Measurements from ENCODE around the gene ALOX15B. TPM values are rescaled to one million over a fixed set of nuclear protein-coding genes. Genes with fewer than 3 reads are reported as not detected.

ALOX15B gene
- total RNA-seq, 2 experiments from 2014 or later: not detected

GRCh38 chr17:8048236-8048635 lies 9.4 kb downstream of the ALOX15B start:
- Mint-ChIP-seq H3K9me3 (no peaks in the 10 kb centered on the region), H3K27ac (no peak overlapping the region), H3K4me1 (ENCODE audit: low read depth) (no peaks in the 10 kb centered on the region), H3K4me3 (no peak overlapping the region), H3K36me3 (ENCODE audit: low read depth) (no peaks in the 10 kb centered on the region), H3K27me3 (ENCODE audit: low read depth) (no peaks in the 10 kb centered on the region)
- DNase-seq: no peak
- CTCF ChIA-PET: interaction anchor here (1.3 kb wide), 1 partner anchor 45 kb away, joined by 4 read pairs; no protein-coding TSS in a partner anchor
- intact Hi-C loops (cut with micrococcal nuclease): no loop called here

DNA sequence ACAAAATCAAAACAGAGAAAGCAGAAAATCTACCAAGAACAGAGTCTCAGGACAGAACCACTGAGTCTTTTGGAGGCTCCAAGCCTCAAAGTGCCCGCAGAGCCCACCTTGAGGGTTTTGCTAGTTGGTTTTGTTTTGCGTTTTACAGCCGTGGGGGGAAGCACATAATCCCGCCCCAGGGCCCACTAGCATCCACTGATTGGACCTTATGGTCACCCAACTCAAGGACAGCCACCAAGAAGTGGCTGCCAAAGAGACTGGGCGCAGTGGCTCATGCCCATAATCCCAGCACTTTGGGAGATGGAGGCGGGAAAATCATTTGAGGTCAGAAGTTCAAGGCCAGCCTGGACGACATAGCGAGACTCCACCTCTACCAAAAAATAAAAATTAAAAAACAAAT lies 9.9 kb downstream of the ALOX15B start:
- CTCF ChIA-PET: no interaction called here

GRCh38 chr17:8051831-8052230 lies 13.0 kb downstream of the ALOX15B start:
- Mint-ChIP-seq H3K27ac (no peak overlapping the region), H3K4me3 (no peak overlapping the region), H3K36me3 (ENCODE audit: low read depth) (no peaks in the 10 kb centered on the region), H3K4me1 (ENCODE audit: low read depth) (no peaks in the 10 kb centered on the region), H3K9me3 (no peaks in the 10 kb centered on the region), H3K27me3 (ENCODE audit: low read depth) (peaks cover 6% of the 10 kb centered on the region)
- no peak for DNase-seq
- CTCF ChIA-PET: interaction anchor here (0.8 kb wide), 1 partner anchor 35 kb away, joined by 3 read pairs; no protein-coding TSS in a partner anchor
- intact Hi-C loops (cut with micrococcal nuclease): no loop called here

More for the DNA sequence above, 9.9 kb downstream of the ALOX15B start:
- Mint-ChIP-seq H3K27ac (no peak overlapping the region), H3K36me3 (ENCODE audit: low read depth) (no peaks in the 10 kb centered on the region), H3K4me1 (ENCODE audit: low read depth) (no peaks in the 10 kb centered on the region), H3K4me3 (no peak overlapping the region), H3K27me3 (ENCODE audit: low read depth) (no peaks in the 10 kb centered on the region), H3K9me3 (no peaks in the 10 kb centered on the region)
- intact Hi-C loops (cut with micrococcal nuclease): no loop called here
- no peak for DNase-seq

DNA sequence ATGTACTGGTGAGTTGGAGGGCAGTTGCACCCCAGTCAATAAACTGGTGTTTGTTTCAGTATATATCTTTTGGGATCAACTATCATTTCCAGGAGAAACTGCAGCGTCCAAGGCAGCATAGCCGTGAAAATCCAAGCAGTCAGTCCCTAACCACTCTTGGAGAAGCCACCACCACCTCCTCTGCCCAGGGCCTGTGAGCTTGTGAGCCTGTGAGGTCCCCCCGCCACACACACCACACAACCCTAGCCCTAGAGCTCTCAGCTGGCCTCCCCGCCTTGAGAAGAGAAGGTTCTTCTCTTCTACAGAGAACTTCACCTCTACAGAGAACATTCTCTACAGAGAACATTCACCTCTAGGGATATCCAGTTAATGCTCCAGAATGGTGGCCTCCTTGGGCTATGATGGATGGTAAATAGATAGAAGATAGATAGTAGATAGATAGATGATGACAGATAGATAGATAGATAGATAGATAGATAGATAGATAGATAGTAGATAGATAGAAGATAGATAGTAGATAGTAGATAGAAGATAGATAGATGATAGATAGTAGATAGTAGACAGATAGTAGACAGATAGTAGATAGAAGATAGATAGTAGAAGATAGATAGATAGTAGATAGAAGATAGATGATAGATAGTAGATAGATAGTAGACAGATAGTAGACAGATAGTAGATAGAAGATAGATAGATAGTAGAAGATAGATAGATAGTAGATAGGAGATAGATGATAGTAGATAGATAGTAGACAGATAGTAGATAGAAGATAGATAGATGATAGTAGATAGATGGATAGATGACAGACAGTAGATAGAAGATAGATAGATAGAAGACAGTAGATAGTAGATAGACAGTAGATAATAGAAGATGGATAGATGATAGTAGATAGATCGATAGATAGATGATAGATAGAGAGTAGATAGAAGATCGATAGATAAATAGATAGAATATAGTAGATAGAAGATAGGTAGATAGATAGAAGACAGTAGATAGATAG lies 13.7 kb downstream of the ALOX15B start:
- Mint-ChIP-seq H3K27ac (no peak overlapping the region), H3K4me3 (no peak overlapping the region), H3K27me3 (ENCODE audit: low read depth) (peaks cover 10% of the 10 kb centered on the region), H3K36me3 (ENCODE audit: low read depth) (no peaks in the 10 kb centered on the region), H3K4me1 (ENCODE audit: low read depth) (peaks cover 3% of the 10 kb centered on the region), H3K9me3 (no peaks in the 10 kb centered on the region)
- CTCF ChIA-PET: no interaction called here
- no peak for DNase-seq
- intact Hi-C loops (cut with micrococcal nuclease): no loop called here

DNA sequence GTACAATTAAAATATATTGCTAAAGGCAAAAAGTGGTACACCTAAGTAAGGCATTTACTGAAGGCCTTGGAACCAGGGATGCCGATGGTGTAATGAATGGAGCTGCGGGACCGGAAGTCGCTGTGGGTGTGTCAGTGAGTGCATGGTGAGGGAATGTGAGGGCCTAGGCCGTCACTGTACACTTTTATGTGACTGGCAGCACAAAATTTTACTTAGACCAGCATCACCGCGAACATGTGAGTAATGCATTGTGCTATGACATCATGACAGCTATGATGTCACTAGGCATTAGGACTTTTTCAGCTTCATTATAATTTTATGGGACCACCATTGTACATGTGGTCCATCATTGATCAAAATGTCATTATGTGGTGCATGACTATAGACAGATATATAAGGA lies 14.7 kb downstream of the ALOX15B start:
- Mint-ChIP-seq H3K4me3 (no peak overlapping the region), H3K36me3 (ENCODE audit: low read depth) (no peaks in the 10 kb centered on the region), H3K4me1 (ENCODE audit: low read depth) (peaks cover 3% of the 10 kb centered on the region), H3K27ac (no peak overlapping the region), H3K9me3 (no peaks in the 10 kb centered on the region), H3K27me3 (ENCODE audit: low read depth) (peaks cover 12% of the 10 kb centered on the region)
- DNase-seq: no peak
- CTCF ChIA-PET: interaction anchor here (0.6 kb wide), 1 partner anchor 59 kb away, joined by 6 read pairs; no protein-coding TSS in a partner anchor
- intact Hi-C loops (cut with micrococcal nuclease): no loop called here

DNA sequence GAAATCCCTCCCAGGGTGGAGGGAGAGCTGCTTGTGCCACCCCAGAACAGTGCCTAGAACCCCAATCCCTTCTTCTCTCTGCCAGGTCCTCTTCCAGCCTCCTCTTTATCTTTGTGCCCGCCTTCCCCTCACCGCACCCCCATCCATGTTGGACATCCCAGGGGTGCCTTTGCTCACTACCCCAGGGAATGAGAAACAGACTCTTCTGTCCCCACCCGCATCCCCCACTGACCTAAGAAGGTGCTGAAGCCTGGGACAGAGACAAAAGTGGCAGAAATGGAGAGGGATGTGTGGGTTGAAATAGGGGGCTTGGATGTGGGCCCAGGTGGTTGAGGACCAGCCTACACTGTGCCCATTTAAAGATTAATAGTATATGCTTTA lies 17.0 kb downstream of the ALOX15B start:
- intact Hi-C loops (cut with micrococcal nuclease): loop anchor here (2.0 kb wide), 2 partner anchors 65 to 199 kb away; partner anchors contain the start of gene NAA38
- no peak for DNase-seq
- Mint-ChIP-seq H3K27me3 (ENCODE audit: low read depth) (peaks cover 30% of the 10 kb centered on the region), H3K27ac (no peak overlapping the region), H3K36me3 (ENCODE audit: low read depth) (no peaks in the 10 kb centered on the region), H3K9me3 (no peaks in the 10 kb centered on the region), H3K4me3 (no peak overlapping the region), H3K4me1 (ENCODE audit: low read depth) (peaks cover 3% of the 10 kb centered on the region)
- CTCF ChIA-PET: interaction anchor here (0.5 to 8.4 kb wide), 10 partner anchors 14 to 239 kb away, joined by 3 to 204 read pairs (median 6); partner anchors contain the start of genes CNTROB, SLC25A35 and TRAPPC1

- intact Hi-C loops (cut with micrococcal nuclease): loop anchor here (2.0 kb wide), 2 partner anchors 66 to 200 kb away; partner anchors contain the start of gene NAA38
- peak; percentile 54 for DNase-seq
- CTCF ChIA-PET: interaction anchor here (0.5 to 8.4 kb wide), 20 partner anchors 14 to 240 kb away, joined by 3 to 204 read pairs (median 4); partner anchors contain the start of genes CNTROB, SLC25A35 and TRAPPC1
- peaks cover 3% of the 10 kb centered on the region for H3K4me1 Mint-ChIP-seq (ENCODE audit: low read depth)
- H3K4me3 Mint-ChIP-seq: no peak overlapping the region
- H3K27me3 Mint-ChIP-seq (ENCODE audit: low read depth): peaks cover 36% of the 10 kb centered on the region
- no peaks in the 10 kb centered on the region for H3K9me3 Mint-ChIP-seq
- no peak overlapping the region for H3K27ac Mint-ChIP-seq
- H3K36me3 Mint-ChIP-seq (ENCODE audit: low read depth): no peaks in the 10 kb centered on the region
Measured at GRCh38 chr17:8056232-8056975, 17.5 kb downstream of the ALOX15B start.

DNA sequence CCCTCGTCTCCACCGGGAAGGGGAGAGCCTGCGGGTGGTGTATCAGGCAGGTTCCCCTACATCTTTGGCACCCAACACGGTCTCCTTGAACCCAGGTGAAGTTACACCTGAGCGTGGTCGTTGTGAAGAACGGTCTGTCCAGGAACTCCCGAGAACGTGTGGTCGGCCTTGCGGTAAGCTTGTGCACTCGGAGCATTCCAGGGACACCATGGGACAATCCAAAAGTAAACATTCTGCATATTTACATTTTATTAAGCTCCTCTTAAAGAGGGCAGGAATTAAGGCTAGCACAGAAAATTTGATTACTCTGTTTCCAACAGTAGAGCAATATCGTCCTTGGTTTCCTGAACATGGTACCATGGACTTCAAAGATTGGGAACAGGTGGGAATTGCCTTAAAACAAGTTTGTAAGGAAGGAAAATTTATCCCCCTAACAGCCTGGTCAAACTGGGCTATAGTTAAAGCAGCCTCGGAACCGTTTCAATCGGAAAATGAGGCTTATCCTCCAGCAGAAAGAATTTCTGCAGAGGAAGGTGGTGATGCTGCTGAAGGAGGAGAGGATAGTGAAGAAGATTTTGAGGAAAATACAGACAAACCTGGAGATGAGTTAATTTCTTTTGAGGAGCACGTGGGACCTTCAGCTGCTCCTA lies 18.2 kb downstream of the ALOX15B start:
- Mint-ChIP-seq H3K4me1 (ENCODE audit: low read depth) (peaks cover 3% of the 10 kb centered on the region), H3K27me3 (ENCODE audit: low read depth) (peaks cover 43% of the 10 kb centered on the region), H3K27ac (no peak overlapping the region), H3K9me3 (no peaks in the 10 kb centered on the region), H3K4me3 (no peak overlapping the region), H3K36me3 (ENCODE audit: low read depth) (no peaks in the 10 kb centered on the region)
- intact Hi-C loops (cut with micrococcal nuclease): loop anchor here (1.0 to 2.0 kb wide), 5 partner anchors 41 to 314 kb away; partner anchors contain the start of gene NAA38
- DNase-seq: no peak
- CTCF ChIA-PET: interaction anchor here (0.5 to 8.4 kb wide), 31 partner anchors 9 to 241 kb away, joined by 3 to 204 read pairs (median 5); partner anchors contain the start of genes CNTROB, PER1, SLC25A35 and TRAPPC1

DNA sequence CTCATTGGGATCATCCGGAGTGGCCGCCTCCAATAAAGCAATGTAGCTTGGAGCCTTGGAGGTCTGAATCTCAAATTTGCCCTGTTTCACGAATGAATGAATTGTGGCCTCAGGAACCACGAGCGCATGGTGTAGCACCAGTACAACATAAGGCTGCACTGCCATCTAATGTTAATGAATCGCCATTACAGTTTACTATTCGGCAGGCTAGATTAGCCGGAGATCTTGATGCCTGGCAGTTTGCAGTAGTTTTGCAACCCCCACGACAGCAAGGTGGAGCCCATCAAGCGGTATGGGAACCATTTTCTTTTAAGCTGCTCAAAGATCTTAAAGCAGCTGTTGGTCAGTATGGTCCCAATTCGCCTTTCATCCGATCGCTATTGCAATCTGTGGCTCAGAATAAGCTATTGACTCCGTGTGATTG lies 18.8 kb downstream of the ALOX15B start:
- Mint-ChIP-seq H3K27me3 (ENCODE audit: low read depth) (peaks cover 49% of the 10 kb centered on the region), H3K4me3 (no peak overlapping the region), H3K4me1 (ENCODE audit: low read depth) (peaks cover 3% of the 10 kb centered on the region), H3K27ac (no peak overlapping the region), H3K9me3 (no peaks in the 10 kb centered on the region), H3K36me3 (ENCODE audit: low read depth) (no peaks in the 10 kb centered on the region)
- DNase-seq: peak; percentile 60
- CTCF ChIA-PET: interaction anchor here (0.5 to 8.4 kb wide), 30 partner anchors 8 to 242 kb away, joined by 3 to 204 read pairs (median 5); partner anchors contain the start of genes CNTROB, PER1, SLC25A35 and TRAPPC1
- intact Hi-C loops (cut with micrococcal nuclease): loop anchor here (1.0 to 2.0 kb wide), 5 partner anchors 41 to 314 kb away; partner anchors contain the start of gene NAA38

- no peak overlapping the region for H3K27ac Mint-ChIP-seq
- intact Hi-C loops (cut with micrococcal nuclease): no loop called here
- DNase-seq: no peak
- H3K36me3 Mint-ChIP-seq (ENCODE audit: low read depth): no peaks in the 10 kb centered on the region
- H3K9me3 Mint-ChIP-seq: no peaks in the 10 kb centered on the region
- CTCF ChIA-PET: interaction anchor here (0.7 to 8.4 kb wide), 9 partner anchors 15 to 1508 kb away, joined by 3 to 204 read pairs (median 17); no protein-coding TSS in a partner anchor
- no peak overlapping the region for H3K4me3 Mint-ChIP-seq
- peaks cover 60% of the 10 kb centered on the region for H3K27me3 Mint-ChIP-seq (ENCODE audit: low read depth)
- H3K4me1 Mint-ChIP-seq (ENCODE audit: low read depth): peaks cover 3% of the 10 kb centered on the region
Measured at GRCh38 chr17:8059131-8059530, 20.3 kb downstream of the ALOX15B start.

DNA sequence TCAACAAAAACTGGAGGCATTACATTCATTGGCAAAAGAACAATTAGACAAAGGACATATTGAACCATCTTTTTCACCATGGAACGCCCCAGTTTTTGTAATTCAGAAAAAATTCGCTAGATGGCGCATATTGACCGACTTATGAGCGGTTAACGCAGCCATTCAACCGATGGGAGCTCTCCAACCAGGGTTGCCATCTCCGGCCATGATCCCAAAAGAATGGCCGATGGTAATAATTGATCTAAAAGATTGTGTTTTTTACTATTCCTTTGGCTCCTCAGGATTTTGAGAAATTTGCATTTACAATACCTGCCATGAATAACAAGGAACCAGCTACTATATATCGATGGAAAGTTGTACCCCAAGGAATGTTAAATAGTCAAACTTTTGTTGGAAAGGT lies 21.4 kb downstream of the ALOX15B start:
- Mint-ChIP-seq H3K9me3 (no peaks in the 10 kb centered on the region), H3K4me1 (ENCODE audit: low read depth) (peaks cover 3% of the 10 kb centered on the region), H3K27me3 (ENCODE audit: low read depth) (peaks cover 70% of the 10 kb centered on the region), H3K4me3 (no peak overlapping the region), H3K36me3 (ENCODE audit: low read depth) (no peaks in the 10 kb centered on the region), H3K27ac (no peak overlapping the region)
- intact Hi-C loops (cut with micrococcal nuclease): loop anchor here (1.0 to 2.0 kb wide), 4 partner anchors 19 to 240 kb away; partner anchors contain the start of gene ALOXE3
- DNase-seq: peak; percentile 76
- CTCF ChIA-PET: interaction anchor here (0.6 to 8.4 kb wide), 27 partner anchors 14 to 401 kb away, joined by 3 to 204 read pairs (median 6); partner anchors contain the start of gene GUCY2D

Data from activated naive CD4-positive, alpha-beta T cell treated with anti-CD3 and anti-CD28 coated beads for 36 hours (primary cell).